A673 (cell line): ENCODE results near the gene ADTRP.

Source experiments
- CTCF ChIP-seq: fragments of 300-800, 200-600 bp; sonication (generic); conservative IDR thresholded peaks from 2 replicates; pipeline ENCODE4 v1.5.1; 2017; ENCODE audit warnings: low read depth, mild to moderate bottlenecking, antibody characterized with exemption, low read length, moderate library complexity, mixed read lengths
- EZH2 ChIP-seq: fragments of 200-600 bp; sonication (generic); IDR thresholded peaks from 2 replicates; pipeline ENCODE4 v1.6.1; 2017; ENCODE audit warnings: borderline replicate concordance, low read depth, mild to moderate bottlenecking, mixed read lengths, antibody characterized with exemption, low read length; ENCODE audit not compliant: poor library complexity, severe bottlenecking

- TF ChIP-seq CTCF (no peak), EZH2 (no peak)
Observed at GRCh38 chr6:11684901-11685480, 93.6 kb downstream of the ADTRP start.
